Hepatocyte (in vitro differentiated cells): Measurements from ENCODE around the gene DELE1. TPM values are rescaled to one million over a fixed set of nuclear protein-coding genes. Genes with fewer than 3 reads are reported as not detected.

ENCODE experiments used
- DNase-seq: peaks from one replicate; pipeline ENCODE4 v3.0.0-alpha.2; 2016; ENCODE audit warnings: low spot score
- H2AFZ ChIP-seq: fragments of 200-600 bp; sonication (generic); 2 replicates; pipeline ENCODE4 v1.6.0; 2016; ENCODE audit warnings: antibody characterized with exemption, mild to moderate bottlenecking
- H3K27ac ChIP-seq: fragments of 200-600 bp; sonication (generic); 2 replicates; pipeline ENCODE4 v1.5.1; 2016; ENCODE audit warnings: mild to moderate bottlenecking
- H3K27me3 ChIP-seq: fragments of 200-600 bp; sonication (generic); 2 replicates; pipeline ENCODE4 v1.6.1; 2016
- H3K36me3 ChIP-seq: fragments of 200-600 bp; sonication (generic); replicated peaks from 2 replicates; pipeline ENCODE4 v1.5.1; 2016; ENCODE audit warnings: low read depth; ENCODE audit not compliant: insufficient read depth
- H3K4me1 ChIP-seq: fragments of 200-600 bp; sonication (generic); 2 replicates; pipeline ENCODE4 v1.5.1; 2016; ENCODE audit warnings: mild to moderate bottlenecking, moderate library complexity; ENCODE audit not compliant: insufficient read depth
- H3K4me2 ChIP-seq: fragments of 200-600 bp; sonication (generic); 2 replicates; pipeline ENCODE4 v1.6.0; 2016
- H3K4me3 ChIP-seq: fragments of 200-600 bp; sonication (generic); 2 replicates; pipeline ENCODE4 v1.5.1; 2016; ENCODE audit warnings: mild to moderate bottlenecking
- H3K79me2 ChIP-seq: fragments of 200-600 bp; sonication (generic); 2 replicates; pipeline ENCODE4 v1.6.0; 2017; ENCODE audit warnings: mild to moderate bottlenecking
- H3K9me2 ChIP-seq: fragments of 200-600 bp; sonication (generic); replicated peaks from 2 replicates; pipeline ENCODE4 v1.6.0; 2017; ENCODE audit warnings: mild to moderate bottlenecking; ENCODE audit not compliant: insufficient read depth
- H3K9me3 ChIP-seq: fragments of 200-600 bp; sonication (generic); 2 replicates; pipeline ENCODE4 v1.5.1; 2016; ENCODE audit warnings: low read depth, mild to moderate bottlenecking
- H4K20me1 ChIP-seq: fragments of 200-600 bp; sonication (generic); 2 replicates; pipeline ENCODE4 v1.6.0; 2016; ENCODE audit warnings: mild to moderate bottlenecking; ENCODE audit not compliant: insufficient read depth, poor library complexity, severe bottlenecking
- EZH2 ChIP-seq: fragments of 200-600 bp; sonication (generic); IDR thresholded peaks from 2 replicates; pipeline ENCODE4 v1.6.1; 2016; ENCODE audit warnings: antibody characterized with exemption, mild to moderate bottlenecking, borderline replicate concordance
- EZH2phosphoT487 ChIP-seq: fragments of 200-600 bp; sonication (generic); IDR thresholded peaks from one replicate; pipeline ENCODE4 v1.6.1; 2018; ENCODE audit warnings: antibody characterized with exemption, mild to moderate bottlenecking, low read depth, moderate library complexity; ENCODE audit not compliant: unreplicated experiment, severe bottlenecking
- WGBS: methylation state at CpG from one replicate; pipeline ENCODE4 v1.1.6; 2016; ENCODE audit warnings: low lambda C conversion rate; ENCODE audit errors: missing lambda C conversion rate; 5-methylcytosine and 5-hydroxymethylcytosine counted together
- polyA plus RNA-seq: library from polyadenylated mRNA; unstranded; fragments of >200 nt; fragmentation: Nextera tagmentation; extraction: Ambion mirVana; gene quantifications from 2 replicates; pipeline ENCODE4 v1.2.1, GENCODE V29; 2016
- total RNA-seq: library from RNA; depleted of rRNA; stranded (reverse); fragments of >200 nt; gene quantifications from 2 replicates; pipeline ENCODE4 v1.2.3, GENCODE V29; 2014
- TF ChIP-seq, protein P1 (sequence below): fragments of 200-600 bp; sonication (generic); IDR thresholded peaks from 2 replicates; pipeline ENCODE4 v1.5.1; 2016; ENCODE audit warnings: antibody characterized with exemption, mild to moderate bottlenecking; ENCODE audit not compliant: poor library complexity

Gene DELE1
- total and polyA plus RNA-seq, 2 experiments from 2014 or later, result 32.6 to 62.0 TPM

DNA sequence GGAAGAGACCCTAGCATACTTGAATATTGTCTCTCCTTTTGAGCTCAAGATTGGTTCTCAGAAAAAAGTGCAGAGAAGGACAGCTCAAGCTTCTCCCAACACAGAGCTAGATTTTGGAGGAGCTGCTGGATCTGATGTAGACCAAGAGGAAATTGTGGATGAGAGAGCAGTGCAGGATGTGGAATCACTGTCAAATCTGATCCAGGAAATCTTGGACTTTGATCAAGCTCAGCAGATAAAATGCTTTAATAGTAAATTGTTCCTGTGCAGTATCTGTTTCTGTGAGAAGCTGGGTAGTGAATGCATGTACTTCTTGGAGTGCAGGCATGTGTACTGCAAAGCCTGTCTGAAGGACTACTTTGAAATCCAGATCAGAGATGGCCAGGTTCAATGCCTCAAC, 54.7 kb downstream of the DELE1 start:
- H3K4me1 ChIP-seq, result no peaks in the 10 kb centered on the region
- H3K27ac ChIP-seq, result no peak overlapping the region
- no peak overlapping the region for H3K4me3 ChIP-seq
- DNase-seq, result no peak
- TF ChIP-seq, protein P1, sequence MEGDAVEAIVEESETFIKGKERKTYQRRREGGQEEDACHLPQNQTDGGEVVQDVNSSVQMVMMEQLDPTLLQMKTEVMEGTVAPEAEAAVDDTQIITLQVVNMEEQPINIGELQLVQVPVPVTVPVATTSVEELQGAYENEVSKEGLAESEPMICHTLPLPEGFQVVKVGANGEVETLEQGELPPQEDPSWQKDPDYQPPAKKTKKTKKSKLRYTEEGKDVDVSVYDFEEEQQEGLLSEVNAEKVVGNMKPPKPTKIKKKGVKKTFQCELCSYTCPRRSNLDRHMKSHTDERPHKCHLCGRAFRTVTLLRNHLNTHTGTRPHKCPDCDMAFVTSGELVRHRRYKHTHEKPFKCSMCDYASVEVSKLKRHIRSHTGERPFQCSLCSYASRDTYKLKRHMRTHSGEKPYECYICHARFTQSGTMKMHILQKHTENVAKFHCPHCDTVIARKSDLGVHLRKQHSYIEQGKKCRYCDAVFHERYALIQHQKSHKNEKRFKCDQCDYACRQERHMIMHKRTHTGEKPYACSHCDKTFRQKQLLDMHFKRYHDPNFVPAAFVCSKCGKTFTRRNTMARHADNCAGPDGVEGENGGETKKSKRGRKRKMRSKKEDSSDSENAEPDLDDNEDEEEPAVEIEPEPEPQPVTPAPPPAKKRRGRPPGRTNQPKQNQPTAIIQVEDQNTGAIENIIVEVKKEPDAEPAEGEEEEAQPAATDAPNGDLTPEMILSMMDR, result no peak
- TF ChIP-seq EZH2, result no peak
- no peaks in the 10 kb centered on the region for H3K27me3 ChIP-seq
- peaks cover 8% of the 10 kb centered on the region for H4K20me1 ChIP-seq
- H3K9me3 ChIP-seq, result no peaks in the 10 kb centered on the region
- no peak overlapping the region for H2AFZ ChIP-seq
- no peaks in the 10 kb centered on the region for H3K9me2 ChIP-seq
- H3K36me3 ChIP-seq, result no peaks in the 10 kb centered on the region
- H3K79me2 ChIP-seq, result peaks cover 23% of the 10 kb centered on the region
- H3K4me2 ChIP-seq, result no peak overlapping the region

DNA sequence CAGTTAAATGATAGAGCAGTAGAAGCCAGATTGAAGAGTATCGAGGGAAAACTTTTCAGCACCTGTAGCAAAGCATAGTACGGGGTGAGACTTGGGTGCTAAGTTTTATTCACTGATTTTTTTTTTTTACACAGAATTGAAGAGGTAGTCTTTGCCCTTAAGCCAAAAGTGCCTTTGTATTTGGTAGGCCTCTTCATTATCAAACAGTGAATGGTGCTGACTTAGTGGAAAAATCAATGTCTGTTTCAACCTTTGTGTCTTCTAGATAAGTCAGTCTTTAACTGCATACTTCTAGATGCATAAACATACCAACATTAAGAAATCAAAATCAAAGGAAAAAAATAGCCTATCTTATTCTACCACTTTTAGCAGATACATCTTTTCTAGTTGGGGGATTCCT, 59.0 kb downstream of the DELE1 start:
- no peak for DNase-seq
- Histone ChIP-seq H3K36me3 (peaks cover 6% of the 10 kb centered on the region), H2AFZ (no peak overlapping the region), H3K4me3 (no peak overlapping the region), H3K79me2 (no peaks in the 10 kb centered on the region), H3K27ac (no peak overlapping the region), H3K9me3 (no peaks in the 10 kb centered on the region), H3K4me1 (no peaks in the 10 kb centered on the region), H3K27me3 (no peaks in the 10 kb centered on the region), H3K9me2 (no peaks in the 10 kb centered on the region), H4K20me1 (no peaks in the 10 kb centered on the region), H3K4me2 (no peak overlapping the region)
- 73% methylated on average over 2 of the region's 2 CpGs for WGBS
- TF ChIP-seq, protein P1, result no peak
- TF ChIP-seq EZH2phosphoT487 (no peak), EZH2 (no peak)

GRCh38 chr5:141986072-141986471, 62.4 kb downstream of the DELE1 start:
- peaks cover 6% of the 10 kb centered on the region for H3K36me3 ChIP-seq
- H3K4me3 ChIP-seq, result no peak overlapping the region
- no peaks in the 10 kb centered on the region for H3K79me2 ChIP-seq
- H3K27me3 ChIP-seq, result no peaks in the 10 kb centered on the region
- H3K4me1 ChIP-seq, result no peaks in the 10 kb centered on the region
- no peaks in the 10 kb centered on the region for H3K9me3 ChIP-seq
- TF ChIP-seq, protein P1, result no peak
- TF ChIP-seq EZH2phosphoT487 (no peak), EZH2 (no peak)
- no peak overlapping the region for H2AFZ ChIP-seq
- no peaks in the 10 kb centered on the region for H4K20me1 ChIP-seq
- H3K4me2 ChIP-seq, result no peak overlapping the region
- no peak for DNase-seq
- no peak overlapping the region for H3K27ac ChIP-seq
- H3K9me2 ChIP-seq, result no peaks in the 10 kb centered on the region

GRCh38 chr5:141989720-141990119, 66.0 kb downstream of the DELE1 start:
- Histone ChIP-seq H3K4me1 (no peaks in the 10 kb centered on the region), H3K9me2 (no peaks in the 10 kb centered on the region), H3K27me3 (no peaks in the 10 kb centered on the region), H3K79me2 (peaks cover 9% of the 10 kb centered on the region), H3K36me3 (peaks cover 6% of the 10 kb centered on the region), H3K4me2 (no peak overlapping the region), H4K20me1 (no peaks in the 10 kb centered on the region), H3K4me3 (no peak overlapping the region), H3K9me3 (no peaks in the 10 kb centered on the region), H2AFZ (no peak overlapping the region), H3K27ac (no peak overlapping the region)
- TF ChIP-seq EZH2phosphoT487, result no peak
- TF ChIP-seq EZH2, result no peak
- TF ChIP-seq, protein P1, result no peak
- no peak for DNase-seq
- WGBS, result 55% methylated on average over 1 of the region's 1 CpG
